GM18858 (cell line): ENCODE data around the gene DKK1.

Experiments used
- ATAC-seq: cut with Tn5 transposase; IDR thresholded peaks from one replicate; pipeline ENCODE4 v1.9.1; 2021; ENCODE audit not compliant: unreplicated experiment

Gene DKK1

DNA sequence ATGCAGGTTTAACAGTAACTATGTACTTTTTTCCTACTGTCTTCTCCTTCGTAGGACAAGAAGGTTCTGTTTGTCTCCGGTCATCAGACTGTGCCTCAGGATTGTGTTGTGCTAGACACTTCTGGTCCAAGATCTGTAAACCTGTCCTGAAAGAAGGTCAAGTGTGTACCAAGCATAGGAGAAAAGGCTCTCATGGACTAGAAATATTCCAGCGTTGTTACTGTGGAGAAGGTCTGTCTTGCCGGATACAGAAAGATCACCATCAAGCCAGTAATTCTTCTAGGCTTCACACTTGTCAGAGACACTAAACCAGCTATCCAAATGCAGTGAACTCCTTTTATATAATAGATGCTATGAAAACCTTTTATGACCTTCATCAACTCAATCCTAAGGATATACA, 2.4 kb downstream of the DKK1 start:
- no peak for ATAC-seq

DNA sequence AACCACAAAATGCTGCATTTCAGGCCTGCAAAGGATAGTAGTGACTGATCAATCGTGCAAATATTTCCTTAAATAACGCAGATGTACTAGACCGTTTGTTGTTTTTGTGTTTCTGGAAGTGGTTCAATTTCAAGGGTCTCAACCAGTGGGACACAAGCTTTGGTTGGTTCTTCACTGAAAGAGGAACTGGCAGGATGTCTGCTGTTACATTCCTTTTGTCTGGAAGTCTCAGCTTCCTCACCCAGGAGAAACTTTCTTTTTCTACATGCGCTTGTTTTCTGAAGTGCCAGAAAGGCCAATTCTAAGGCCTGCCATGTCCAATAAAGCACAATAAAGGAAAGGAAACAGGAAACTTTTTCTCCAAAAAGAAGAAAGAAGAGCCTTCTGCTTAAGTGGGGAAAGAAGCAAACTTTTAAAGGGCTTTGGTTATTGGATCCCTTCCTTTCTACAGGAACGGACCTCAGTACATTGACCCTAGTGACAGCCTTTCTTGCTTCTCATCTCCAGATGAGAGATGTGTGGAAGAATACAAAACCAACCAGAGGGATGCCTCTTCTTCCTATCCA, 4.1 kb downstream of the DKK1 start:
- no peak for ATAC-seq

DNA sequence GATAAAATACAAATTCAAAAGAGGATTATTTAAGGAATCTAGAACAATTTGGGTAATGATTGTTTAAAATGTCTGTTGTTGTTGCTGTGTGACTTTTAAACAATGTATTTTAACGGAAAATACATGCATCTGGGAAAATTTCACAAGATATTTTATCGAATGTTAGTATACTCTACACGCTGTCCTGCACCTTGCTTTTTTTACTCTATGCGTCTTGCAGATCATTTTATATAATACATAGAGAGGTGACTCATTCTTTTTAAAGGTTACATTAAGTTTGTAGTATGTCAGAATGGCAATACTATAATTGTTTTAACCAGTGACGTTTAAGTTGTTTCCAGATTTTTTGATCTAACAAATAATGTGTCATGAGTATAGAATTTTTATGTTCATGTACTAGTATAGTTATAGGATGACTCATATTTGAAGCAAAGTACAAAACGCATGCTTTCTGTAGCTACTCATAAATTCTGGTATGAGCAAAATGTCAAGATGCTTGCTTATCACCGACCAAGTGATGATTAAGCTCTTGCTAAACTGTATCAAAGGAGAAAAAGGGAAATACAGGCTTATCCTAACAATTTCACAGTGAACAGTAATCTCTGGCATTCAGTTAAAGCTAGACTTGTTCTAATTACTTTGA, 4.9 kb downstream of the DKK1 start:
- ATAC-seq: no peak

DNA sequence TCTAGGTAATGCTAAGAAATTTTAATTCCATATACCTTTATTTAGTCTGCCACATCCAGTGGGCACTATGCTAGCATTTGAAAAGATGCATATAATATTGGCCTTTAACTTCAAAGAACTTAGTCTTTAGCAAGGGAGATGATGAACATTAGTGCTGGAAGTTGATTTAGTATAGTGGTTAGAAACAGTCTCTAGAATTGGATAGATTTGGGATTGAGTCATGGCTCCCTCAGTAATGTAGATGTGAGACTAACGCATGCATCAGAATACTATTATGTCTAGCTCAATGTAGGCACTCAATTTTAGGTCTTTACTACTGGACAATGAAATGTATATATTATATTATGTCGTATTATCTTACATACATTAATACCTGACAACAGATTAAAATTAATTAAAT, 5.8 kb downstream of the DKK1 start:
- ATAC-seq: no peak

DNA sequence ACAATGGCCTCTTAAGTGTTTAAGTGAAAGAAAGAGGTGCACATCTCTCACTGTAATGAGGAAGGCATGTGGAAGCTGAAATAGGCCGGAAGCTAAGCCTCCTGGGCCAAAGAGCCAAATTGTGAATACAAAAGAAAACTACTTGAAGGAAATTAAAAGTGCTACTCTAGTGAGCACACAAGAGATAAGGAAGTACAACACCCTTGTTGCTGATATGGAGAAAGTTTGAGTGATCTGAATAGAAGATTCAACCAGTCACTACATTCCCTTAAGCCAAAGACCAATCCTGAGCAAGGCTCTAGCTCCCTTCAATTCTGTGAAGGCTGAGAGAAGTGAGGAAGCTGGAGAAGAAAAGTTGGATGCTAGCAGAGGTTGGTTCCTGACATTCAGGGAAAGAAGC, 8.2 kb downstream of the DKK1 start:
- no peak for ATAC-seq

DNA sequence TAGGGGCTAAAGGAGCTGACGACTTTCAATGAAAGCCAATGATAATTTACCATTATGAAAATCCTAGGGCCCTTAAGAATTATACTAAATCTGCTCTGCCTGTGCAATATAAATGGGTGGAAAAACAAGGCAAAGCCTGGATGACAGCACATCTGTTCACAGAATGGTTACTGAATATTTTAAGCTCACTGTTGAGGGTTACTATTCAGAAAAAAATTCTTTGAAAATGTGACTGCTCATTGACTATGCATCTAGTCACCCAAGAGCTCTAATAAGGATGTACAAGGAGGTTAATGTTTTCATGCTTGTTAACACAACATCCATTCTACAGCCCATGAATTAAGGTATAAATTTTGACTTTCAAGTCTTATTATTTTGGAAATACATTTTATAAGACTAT, 8.9 kb downstream of the DKK1 start:
- no peak for ATAC-seq

DNA sequence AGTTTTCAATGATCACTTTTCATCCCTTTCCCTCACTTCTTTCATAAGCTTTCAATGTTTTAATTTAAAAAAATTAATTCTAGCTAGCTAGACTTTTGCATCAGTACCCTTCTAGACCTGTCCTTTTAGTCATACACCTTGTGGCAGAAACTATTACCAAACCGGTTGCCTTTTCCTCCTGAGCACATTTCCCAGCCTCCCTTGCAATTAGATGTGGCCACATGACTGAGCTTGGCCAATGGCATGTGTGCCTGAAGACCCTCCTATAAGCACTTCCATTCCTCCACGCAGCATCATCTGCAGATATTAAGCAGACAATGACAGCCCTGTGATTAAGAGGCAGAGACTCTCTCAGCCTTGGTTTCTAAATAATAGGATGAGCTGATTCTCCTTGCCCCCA, 12.3 kb downstream of the DKK1 start:
- no peak for ATAC-seq

DNA sequence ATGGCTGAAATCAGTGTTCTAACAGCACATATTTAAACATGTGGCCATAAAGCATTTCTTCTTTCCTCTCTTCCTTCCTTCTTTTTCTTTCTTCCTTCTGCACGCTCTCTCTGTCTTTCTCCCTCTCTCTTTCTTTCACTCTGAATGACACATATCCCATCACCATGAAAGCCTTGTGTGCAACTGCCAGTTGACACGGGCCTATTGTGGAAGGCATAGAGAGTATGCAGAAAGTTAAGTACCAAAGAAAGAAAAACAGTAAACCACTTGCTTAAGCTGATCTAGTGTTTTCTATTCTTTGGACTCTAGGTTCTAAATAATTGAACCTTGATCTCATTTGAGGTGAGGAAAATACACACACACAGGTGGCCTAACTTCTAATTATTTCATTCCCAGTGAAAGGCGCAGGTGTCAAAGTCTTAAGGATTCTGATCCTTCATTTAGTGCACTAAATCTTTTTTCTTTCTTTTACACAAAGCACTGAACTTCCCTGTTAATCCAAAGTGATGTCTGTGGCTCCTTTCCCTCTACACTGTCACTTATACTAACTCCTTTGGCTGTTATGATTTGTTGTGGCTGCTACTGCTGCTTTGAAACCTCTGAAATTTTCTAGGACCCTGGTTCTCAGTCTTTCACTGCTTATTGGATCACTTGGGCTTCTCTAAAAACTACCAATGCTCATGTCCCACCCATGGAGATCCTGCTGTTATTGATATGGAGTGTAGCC, 17.7 kb downstream of the DKK1 start:
- ATAC-seq: no peak

DNA sequence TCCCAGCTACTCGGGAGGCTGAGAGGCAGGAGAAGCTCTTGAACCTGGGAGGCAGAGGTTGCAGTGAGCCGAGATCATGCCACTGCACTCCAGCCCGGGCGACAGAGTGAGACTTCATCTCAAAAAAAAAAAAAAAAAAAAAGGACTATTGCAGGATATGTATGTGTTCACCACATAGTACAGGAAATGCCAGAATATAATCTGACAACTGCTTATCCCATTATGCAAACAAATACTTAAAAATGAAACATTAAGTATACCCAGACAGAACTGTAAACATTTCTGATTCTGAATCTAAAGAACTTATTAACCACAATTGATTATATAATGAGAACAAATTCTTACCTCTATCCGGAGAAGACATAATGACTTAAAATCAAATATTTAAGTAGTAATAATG, 18.7 kb downstream of the DKK1 start:
- ATAC-seq: no peak

DNA sequence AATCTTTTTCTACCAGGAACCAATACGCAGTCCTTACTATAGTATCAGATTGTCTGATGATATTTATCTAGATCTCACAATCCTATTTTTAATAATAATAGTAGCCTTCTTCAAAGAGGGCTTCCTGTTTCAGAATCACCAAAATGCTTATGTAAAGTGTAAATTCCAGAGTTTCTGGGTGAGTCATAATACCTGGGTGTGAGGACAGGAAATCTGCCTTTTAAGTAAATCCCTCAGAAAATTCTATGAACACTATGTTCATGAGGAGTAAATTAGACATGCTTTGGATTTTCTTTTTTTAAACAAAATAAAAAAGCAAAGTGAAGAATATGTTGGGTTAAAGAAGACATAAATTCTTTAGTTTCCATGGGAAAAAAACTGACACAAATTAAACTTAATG, 20.5 kb downstream of the DKK1 start:
- ATAC-seq: no peak

DNA sequence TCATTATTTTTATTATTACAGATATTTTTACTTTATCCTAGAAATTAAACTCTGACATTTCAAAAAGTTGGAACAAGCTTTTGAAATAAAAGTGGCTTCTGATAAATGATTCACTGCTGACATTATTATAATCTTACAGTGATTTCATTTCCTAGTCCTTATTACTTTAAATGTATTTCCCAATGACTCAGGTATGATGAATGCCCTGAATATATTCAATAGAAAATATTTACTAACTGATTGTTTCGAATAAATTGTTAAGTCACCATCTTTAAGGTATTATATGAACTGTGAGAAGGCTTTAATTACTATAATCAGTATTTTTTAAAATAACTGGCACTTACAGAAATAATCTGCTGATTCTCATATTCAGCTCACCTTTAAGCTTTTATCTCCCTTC, 21.6 kb downstream of the DKK1 start:
- ATAC-seq: no peak

DNA sequence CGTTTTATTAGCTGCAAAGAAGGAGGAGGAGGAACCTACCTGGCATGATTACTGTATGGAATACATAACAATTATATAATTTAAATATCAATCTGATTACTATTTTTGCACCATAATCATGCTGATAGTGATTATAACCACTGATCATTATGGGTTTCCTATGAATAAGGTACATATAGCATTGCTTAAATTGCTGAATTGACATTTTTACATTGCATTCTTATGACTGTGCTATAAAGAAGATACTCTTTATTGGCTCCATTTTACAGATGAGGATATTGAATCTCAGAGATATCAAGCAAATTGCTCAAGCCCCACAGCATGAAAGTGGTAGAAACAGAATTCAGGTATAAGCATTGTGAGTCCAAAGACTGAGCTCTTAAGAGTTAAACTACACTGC, 23.1 kb downstream of the DKK1 start:
- ATAC-seq: no peak

DNA sequence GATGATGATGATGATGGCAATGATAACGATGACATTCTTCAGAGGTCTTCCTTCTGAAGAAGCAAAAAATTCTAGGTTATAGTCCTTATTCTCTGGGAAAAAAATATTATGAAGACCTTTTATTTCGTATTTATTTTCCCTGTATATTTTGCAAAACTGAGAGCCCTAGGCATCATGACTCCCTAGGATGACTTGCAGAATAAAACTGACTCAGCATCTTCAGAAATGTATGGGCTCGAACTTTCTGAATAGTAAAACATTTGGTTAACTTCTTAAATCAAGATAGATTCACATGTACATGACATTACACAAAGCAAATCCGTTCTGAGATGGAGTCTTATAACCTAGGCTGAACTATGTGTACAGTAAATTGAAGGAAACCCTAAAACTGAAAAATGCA, 29.4 kb downstream of the DKK1 start:
- ATAC-seq: no peak

DNA sequence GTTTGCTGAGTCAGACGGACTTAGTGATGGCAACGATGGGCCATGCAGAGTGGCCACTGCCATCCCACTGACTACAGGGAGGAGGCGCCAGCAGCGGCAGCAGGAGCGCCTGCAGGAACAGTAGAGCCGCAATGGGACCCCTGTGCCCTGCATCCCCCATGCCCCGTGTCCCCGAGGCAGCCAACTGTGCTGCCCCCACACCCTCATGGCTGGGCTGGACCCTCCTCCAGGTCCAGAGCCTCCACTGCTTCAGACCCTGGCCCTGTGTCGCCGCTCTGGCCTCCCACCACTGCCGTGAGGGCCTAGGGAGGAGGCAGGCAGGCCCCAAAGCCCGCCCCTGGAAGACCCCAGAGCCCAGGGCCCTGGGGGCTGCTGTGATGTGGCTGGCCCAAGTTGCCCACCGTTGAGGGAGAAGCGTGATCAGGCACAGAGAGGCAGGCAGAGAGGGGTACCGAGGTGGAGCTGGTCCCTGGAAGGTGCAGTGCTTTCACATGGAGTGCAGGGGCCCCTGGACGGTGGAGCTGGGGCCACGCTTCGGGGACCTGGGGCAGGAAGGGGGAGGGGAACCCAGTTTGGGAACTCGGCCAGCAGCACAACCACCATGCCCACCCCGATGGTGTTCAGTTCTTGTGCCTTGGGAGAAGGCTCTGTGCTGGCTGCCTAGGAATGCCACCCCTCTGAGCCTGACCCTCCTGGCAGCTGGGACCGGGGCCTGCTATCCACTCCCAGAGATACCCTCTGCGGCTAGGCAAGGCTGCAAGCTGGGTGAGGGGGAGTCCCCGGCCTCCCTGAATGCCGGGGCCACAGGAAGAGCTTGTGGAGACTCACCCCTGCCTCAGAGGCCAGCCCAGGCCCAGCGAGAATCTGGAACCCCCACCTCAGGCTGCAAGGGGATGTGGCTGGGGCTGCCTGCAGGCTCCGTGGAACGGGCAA, 32.6 kb downstream of the DKK1 start:
- ATAC-seq: no peak

DNA sequence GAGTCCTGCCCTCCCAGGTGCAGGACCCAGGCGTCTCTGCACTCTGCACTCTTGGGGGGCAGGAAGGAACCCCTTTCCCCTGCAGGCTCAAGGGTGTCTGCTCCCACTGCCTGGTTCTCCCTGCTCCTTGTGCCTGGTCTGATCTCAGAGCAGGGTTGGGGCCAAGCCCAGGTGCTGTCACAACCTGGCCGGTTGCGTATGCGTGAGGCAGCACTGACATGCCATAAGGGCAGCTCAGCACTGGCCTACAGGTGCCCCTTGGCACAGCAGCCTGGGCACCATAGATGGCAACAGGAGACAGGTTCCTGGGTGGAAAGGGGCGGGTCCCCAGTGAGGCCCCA, 33.2 kb downstream of the DKK1 start:
- ATAC-seq: no peak

DNA sequence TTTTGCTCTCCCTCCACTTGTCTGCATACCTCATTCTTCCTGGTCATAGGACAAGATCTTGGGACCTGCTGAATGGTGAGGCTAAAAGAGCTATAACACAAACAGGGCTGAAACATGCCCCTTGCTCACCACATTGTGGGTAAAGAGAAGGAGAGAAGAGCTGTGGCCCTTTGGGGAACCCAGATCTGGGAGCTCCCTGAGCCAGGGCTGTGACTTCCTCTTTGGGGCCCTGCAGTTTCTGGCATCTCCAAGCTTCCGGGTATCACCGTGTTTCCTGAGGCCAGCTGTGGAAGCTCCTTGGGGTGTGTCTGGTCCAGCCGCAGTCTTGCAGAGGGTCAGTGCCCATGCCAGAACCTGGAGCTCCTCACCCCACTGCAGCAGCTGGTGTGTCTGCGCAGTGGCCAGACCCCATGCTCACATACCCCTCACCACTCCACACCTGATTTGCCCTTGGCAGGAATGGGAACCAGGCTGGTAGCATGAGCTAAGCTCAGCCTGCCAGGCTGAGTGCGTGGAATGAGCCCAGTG, 34.0 kb downstream of the DKK1 start:
- no peak for ATAC-seq

DNA sequence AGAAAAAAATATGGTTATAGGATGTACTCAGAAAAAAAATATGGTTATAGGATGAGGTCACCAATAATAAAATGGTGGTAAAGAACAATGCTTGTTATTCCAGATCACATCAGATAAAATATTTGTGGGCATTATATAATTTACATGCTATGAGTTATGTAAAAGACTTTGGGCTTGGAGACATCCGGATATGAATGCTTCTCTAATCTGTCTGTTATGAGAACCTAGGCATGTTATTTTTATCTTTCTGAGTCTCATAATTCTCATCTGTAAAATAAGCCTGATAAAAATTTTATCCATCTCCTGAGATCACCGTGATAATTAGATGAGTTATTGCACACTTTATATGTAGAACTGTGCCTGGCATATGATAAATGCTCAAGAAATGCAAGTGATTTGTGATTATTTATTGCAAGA, 37.8 kb downstream of the DKK1 start:
- ATAC-seq: no peak

DNA sequence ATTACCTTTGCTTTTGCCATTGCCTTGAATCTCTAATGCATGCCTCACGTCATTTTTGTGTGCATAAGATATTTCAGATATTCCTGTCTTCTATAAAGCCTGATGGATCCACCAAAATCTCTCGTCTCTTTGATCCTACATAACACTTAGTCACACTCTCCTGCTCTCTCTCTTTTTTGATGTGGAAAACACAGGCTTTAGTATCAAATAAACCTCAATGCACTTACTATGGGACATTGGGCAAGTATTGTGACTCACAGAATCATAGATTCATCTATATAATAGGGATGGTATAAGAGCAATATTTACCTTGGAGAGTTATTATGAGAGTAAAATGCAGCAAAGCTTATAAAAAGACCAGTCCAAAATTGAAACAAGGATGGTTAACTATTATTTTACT, 39.1 kb downstream of the DKK1 start:
- ATAC-seq: no peak

DNA sequence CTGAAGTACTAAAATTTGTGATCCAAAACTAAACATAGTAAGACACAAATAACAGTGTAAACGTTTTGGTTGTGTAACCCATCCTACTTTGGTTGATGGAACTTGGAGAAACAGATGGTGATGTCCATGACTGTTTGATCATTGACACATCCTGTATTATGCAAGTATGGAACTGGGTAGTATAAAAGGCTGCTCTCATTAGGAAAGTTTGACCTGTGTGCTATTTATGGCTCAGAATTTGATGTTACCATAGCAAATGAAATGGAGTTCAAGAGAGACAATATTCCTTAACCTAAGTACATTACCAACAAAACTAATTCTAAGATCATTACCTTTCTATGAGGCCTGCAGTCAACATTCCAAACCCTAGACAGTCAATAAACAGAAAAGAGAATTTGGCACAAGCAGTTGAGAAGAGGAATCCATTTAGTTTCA, 39.9 kb downstream of the DKK1 start:
- no peak for ATAC-seq

DNA sequence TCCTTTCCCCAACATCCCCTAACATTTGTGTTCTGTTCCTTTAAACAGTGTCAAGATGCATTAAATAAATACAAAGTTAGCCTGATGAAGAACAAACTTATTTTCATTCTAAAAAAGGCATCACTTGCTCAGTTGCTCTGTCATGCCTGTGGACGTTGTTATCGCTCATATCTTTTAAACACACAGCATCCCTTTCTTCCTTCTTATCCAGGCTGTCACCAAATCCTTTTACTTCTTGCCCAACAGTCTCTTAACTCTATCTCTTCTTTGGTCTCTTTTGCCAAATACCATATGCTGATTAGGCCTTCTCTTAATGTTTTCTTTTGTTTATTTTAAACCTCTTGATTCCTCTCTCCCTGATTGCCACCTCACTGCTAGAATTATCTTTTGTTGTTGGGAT, 43.9 kb downstream of the DKK1 start:
- ATAC-seq: no peak

DNA sequence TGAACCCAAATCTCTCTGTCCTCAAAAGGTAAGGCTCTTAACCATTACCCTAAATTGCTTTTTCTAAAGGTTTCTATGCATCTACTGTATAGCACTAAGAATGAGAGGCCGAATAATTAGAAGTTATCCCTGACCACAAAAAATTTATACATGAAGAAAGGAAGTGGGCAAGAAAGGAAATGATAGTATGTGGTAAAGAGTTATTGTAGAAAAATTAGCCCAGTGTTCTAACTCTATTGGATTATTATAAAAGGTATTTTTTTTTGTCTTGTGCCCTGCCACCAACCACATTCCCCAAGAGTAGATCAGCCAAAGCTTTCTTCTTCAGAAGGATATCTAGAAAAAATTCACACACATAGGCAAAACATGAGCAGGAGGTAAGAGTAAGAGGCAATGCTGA, 45.4 kb downstream of the DKK1 start:
- ATAC-seq: no peak
